Peyer's patch (tissue), 4 donors: ENCODE results near the gene CLDN6. TPM values are rescaled to one million over a fixed set of nuclear protein-coding genes. Genes with fewer than 3 reads are reported as not detected.

Experiments used
- DNase-seq, 3 donors: peaks; one replicate each; pipeline ENCODE4 v3.0.0-alpha.2; 2017 to 2019
- H3K27ac ChIP-seq, 4 donors: fragments of 200-600 bp; sonication (generic); one replicate each; pipeline ENCODE4 v1.5.1; 2016 to 2019
- H3K27me3 ChIP-seq, 2 donors: fragments of 200-600 bp; sonication (generic); one replicate each; pipeline ENCODE4 v1.5.1; 2019
- H3K36me3 ChIP-seq, 3 donors: fragments of 200-600 bp; sonication (generic); one replicate each; pipeline ENCODE4 v1.5.1; 2016 to 2019
- H3K4me1 ChIP-seq, 4 donors: fragments of 200-600 bp; sonication (generic); one replicate each; pipeline ENCODE4 v1.5.1; 2016 to 2019
- H3K4me3 ChIP-seq, 4 donors: fragments of 200-600 bp; sonication (generic); 1 replicate in 3 of 4; 2 replicates in 1 of 4; pipeline ENCODE4 v1.5.1; 2016 to 2019; ENCODE audit warnings: mild to moderate bottlenecking in 1 of 4
- H3K9me3 ChIP-seq, 4 donors: fragments of 200-600 bp; sonication (generic); one replicate each; pipeline ENCODE4 v1.5.1; 2016 to 2019; ENCODE audit warnings: mild to moderate bottlenecking in 1 of 4
- CTCF ChIP-seq, 6 experiments: fragments of 450-650 bp in 4 of 6; fragments of 200-600 bp in 2 of 6; sonication (generic) in 1 of 6; IDR thresholded peaks; one replicate each; pipeline ENCODE4 v1.5.1; 2017 to 2019; ENCODE audit warnings: antibody characterized with exemption in 6 of 6, mild to moderate bottlenecking in 3 of 6, moderate library complexity in 1 of 6
- POLR2A ChIP-seq, 2 donors: fragments of 450-650 bp; IDR thresholded peaks; one replicate each; pipeline ENCODE4 v1.5.1; 2017; ENCODE audit warnings: antibody characterized with exemption in 2 of 2, mild to moderate bottlenecking in 2 of 2, moderate library complexity in 2 of 2
- total RNA-seq, 4 donors: library from RNA; depleted of rRNA; stranded (reverse); fragments of >200 nt; gene quantifications; one replicate each; pipeline ENCODE4 v1.1.0, GENCODE V29; 2016

CLDN6 gene
- total RNA-seq, 4 donors from 2014 or later = not detected

GRCh38 chr16:3051494-3051893, 33.5 kb upstream of the CLDN6 start:
- Histone ChIP-seq H3K4me3 (no peak overlapping the region), H3K27ac (no peak overlapping the region), H3K36me3 (no peaks in the 10 kb centered on the region), H3K4me1 (peaks cover 0 to 19% (median 5%) of the 10 kb centered on the region in 4 donors), H3K9me3 (no peaks in the 10 kb centered on the region), H3K27me3 (peaks cover 0 to 24% of the 10 kb centered on the region in 2 donors)
- no peak for DNase-seq
- no peak for TF ChIP-seq CTCF (IDR thresholded peaks at IDR 0.05)
- TF ChIP-seq POLR2A (IDR thresholded peaks at IDR 0.05) = no peak

GRCh38 chr16:3051009-3051408, 33.0 kb upstream of the CLDN6 start:
- TF ChIP-seq POLR2A (IDR thresholded peaks at IDR 0.05) (no peak), CTCF (IDR thresholded peaks at IDR 0.05) (no peak)
- H3K27ac ChIP-seq = no peak overlapping the region
- DNase-seq = no peak
- no peaks in the 10 kb centered on the region for H3K9me3 ChIP-seq
- no peak overlapping the region for H3K4me3 ChIP-seq
- H3K4me1 ChIP-seq = peaks cover 0 to 23% (median 10%) of the 10 kb centered on the region in 4 donors
- H3K36me3 ChIP-seq = no peaks in the 10 kb centered on the region
- peaks cover 0 to 29% of the 10 kb centered on the region in 2 donors for H3K27me3 ChIP-seq

- peaks cover 0 to 34% of the 10 kb centered on the region in 2 donors for H3K27me3 ChIP-seq
- no peak for TF ChIP-seq CTCF (IDR thresholded peaks at IDR 0.05)
- TF ChIP-seq POLR2A (IDR thresholded peaks at IDR 0.05) = no peak
- H3K36me3 ChIP-seq = no peaks in the 10 kb centered on the region
- no peak overlapping the region for H3K4me3 ChIP-seq
- DNase-seq = no peak
- H3K27ac ChIP-seq = no peak overlapping the region
- peaks cover 0 to 26% (median 15%) of the 10 kb centered on the region in 4 donors for H3K4me1 ChIP-seq
- H3K9me3 ChIP-seq = no peaks in the 10 kb centered on the region
These were observed 32.5 kb upstream of the CLDN6 start for GRCh38 chr16:3050487-3050886.

- no peak for TF ChIP-seq POLR2A (IDR thresholded peaks at IDR 0.05)
- no peak for TF ChIP-seq CTCF (IDR thresholded peaks at IDR 0.05)
- DNase-seq = no peak
- no peak overlapping the region for H3K4me3 ChIP-seq
- peaks cover 0 to 39% of the 10 kb centered on the region in 2 donors for H3K27me3 ChIP-seq
- peaks cover 0 to 26% (median 17%) of the 10 kb centered on the region in 4 donors for H3K4me1 ChIP-seq
- H3K9me3 ChIP-seq = no peaks in the 10 kb centered on the region
- H3K36me3 ChIP-seq = no peaks in the 10 kb centered on the region
- no peak overlapping the region for H3K27ac ChIP-seq
These were observed 32.0 kb upstream of the CLDN6 start for GRCh38 chr16:3049921-3050481.

- Histone ChIP-seq H3K4me3 (no peak overlapping the region), H3K4me1 (peaks cover 0 to 24% (median 18%) of the 10 kb centered on the region in 4 donors), H3K36me3 (no peaks in the 10 kb centered on the region), H3K9me3 (no peaks in the 10 kb centered on the region), H3K27me3 (peaks cover 0 to 50% of the 10 kb centered on the region in 2 donors), H3K27ac (no peak overlapping the region)
- TF ChIP-seq CTCF (IDR thresholded peaks at IDR 0.05) (no peak), POLR2A (IDR thresholded peaks at IDR 0.05) (no peak)
- DNase-seq = no peak
These were observed 29.4 kb upstream of the CLDN6 start for GRCh38 chr16:3047387-3047720.
